GM10248 (cell line): ENCODE measurements around the gene KIF26A.

Experiments
- CTCF ChIA-PET: fragments of 300-600 bp; sonication (Branson Sonifier 250); formaldehyde crosslinking; extraction: SDS; loops from one replicate; lab custom pipeline; 2021; ENCODE audit warnings: antibody characterized with exemption; lab: Yijun Ruan, JAX
- POLR2A ChIA-PET: fragments of 350-650 bp; sonication (Branson Sonifier 250); formaldehyde crosslinking; extraction: SDS; loops from one replicate; lab custom pipeline; 2020; ENCODE audit warnings: antibody characterized with exemption; lab: Yijun Ruan, JAX
- DNase-seq: peaks from one replicate; pipeline ENCODE4 v3.0.0; 2012; ENCODE audit errors: extremely low spot score
- CTCF ChIP-seq: IDR thresholded peaks from 2 replicates; pipeline ENCODE4 v1.5.1; 2012; ENCODE audit warnings: mild to moderate bottlenecking, low read depth; ENCODE audit errors: extremely low read depth, missing control alignments, control extremely low read depth

Gene KIF26A

DNA sequence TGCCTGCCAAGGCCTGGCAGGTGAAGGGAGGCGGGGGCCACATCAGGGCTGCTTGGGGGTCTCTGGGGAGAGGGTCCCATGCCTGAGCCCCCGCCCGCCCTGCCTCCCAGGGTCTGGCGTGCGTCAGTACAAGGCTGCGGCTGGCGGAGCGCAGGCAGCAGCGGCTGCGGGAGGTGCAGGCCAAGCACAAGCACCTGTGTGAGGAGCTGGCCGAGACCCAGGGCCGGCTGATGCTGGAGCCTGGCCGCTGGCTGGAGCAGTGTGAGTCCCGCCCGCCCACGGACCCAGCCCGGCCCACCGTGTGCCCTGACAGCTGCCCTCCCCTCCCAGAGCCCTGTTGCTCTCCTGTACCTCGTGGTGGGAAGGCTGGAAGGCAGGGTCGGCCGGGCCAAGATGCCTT is 40.7 kb downstream of the KIF26A start:
- ChIA-PET CTCF (no interaction called here), POLR2A (no interaction called here)

DNA sequence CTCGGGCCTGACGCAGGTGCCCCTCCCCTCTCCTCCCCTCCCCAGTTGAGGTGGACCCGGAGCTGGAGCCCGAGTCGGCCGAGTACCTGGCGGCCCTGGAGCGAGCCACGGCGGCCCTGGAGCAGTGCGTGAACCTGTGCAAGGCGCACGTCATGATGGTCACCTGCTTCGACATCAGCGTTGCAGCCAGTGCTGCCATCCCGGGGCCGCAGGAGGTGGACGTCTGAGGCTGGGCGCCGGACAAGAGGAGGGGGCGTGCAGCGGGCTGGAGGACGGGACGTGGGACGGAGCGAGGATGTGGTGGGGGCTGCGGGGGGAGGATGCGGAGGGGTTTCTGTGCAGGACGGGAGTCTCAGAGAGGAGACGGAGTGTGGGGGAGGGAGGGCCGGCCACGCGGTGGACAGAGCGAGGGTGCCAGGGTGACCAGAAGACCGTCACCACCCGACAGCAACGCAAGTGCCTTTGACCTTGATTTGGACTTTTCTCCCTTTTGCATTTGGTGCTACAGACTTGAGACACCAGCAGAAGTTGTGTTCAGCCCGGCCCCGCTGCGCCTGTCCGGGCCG is 41.3 kb downstream of the KIF26A start:
- CTCF ChIA-PET = no interaction called here
- DNase-seq = no peak

More for the DNA sequence above, 40.7 kb downstream of the KIF26A start:
- DNase-seq = no peak
- TF ChIP-seq CTCF = no peak

GRCh38 chr14:104180561-104181165 is 42.3 kb downstream of the KIF26A start:
- POLR2A ChIA-PET = no interaction called here
- CTCF ChIA-PET = no interaction called here
- no peak for TF ChIP-seq CTCF
- DNase-seq = no peak

More for the DNA sequence above, 41.3 kb downstream of the KIF26A start:
- TF ChIP-seq CTCF = no peak
- POLR2A ChIA-PET = no interaction called here

- CTCF ChIA-PET = no interaction called here
- no peak for DNase-seq
- POLR2A ChIA-PET = no interaction called here
- TF ChIP-seq CTCF = no peak
Observed at GRCh38 chr14:104181761-104182530, 43.6 kb downstream of the KIF26A start.

- no peak for TF ChIP-seq CTCF
- no peak for DNase-seq
- POLR2A ChIA-PET = no interaction called here
- CTCF ChIA-PET = no interaction called here
Observed at GRCh38 chr14:104182857-104183425, 44.6 kb downstream of the KIF26A start.

DNA sequence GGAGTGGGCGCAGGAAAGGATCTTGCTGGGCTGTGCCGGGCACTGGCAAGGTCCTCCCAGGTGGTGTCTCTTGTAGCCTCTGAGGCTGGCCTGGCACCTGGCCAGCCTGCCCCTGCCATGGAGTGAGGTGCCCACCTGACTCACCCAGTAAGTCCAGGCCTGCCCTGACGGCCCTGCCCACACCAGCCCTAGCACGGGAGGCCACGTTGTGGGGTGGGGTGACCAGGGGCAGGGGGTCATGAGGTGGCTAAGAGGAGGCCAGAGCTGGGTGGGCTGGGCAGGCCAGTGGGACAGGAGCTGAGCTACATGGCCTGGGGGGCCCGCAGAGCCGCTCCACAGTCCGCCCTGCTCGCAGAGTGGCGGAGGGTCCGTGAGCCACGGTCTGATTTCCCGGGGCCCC is 45.4 kb downstream of the KIF26A start:
- DNase-seq = no peak
- no peak for TF ChIP-seq CTCF
- ChIA-PET POLR2A (no interaction called here), CTCF (no interaction called here)
